C4-2B (cell line): ENCODE data around the gene KISS1R.

ENCODE experiments used
- H3K27ac ChIP-seq: fragments of 450-650 bp; 2 replicates; pipeline ENCODE4 v1.5.1; 2017
- ZFX ChIP-seq: fragments of 450-650 bp; IDR thresholded peaks from 2 replicates; pipeline ENCODE4 v1.6.1; 2017
- TF ChIP-seq, protein P1 (sequence below): fragments of 450-650 bp; conservative IDR thresholded peaks from 2 replicates; pipeline ENCODE4 v1.5.1; 2017; ENCODE audit warnings: mild to moderate bottlenecking

Gene KISS1R

GRCh38 chr19:964761-965694 is 47.9 kb downstream of the KISS1R start:
- no peak overlapping the region for H3K27ac ChIP-seq
- TF ChIP-seq, protein P1, sequence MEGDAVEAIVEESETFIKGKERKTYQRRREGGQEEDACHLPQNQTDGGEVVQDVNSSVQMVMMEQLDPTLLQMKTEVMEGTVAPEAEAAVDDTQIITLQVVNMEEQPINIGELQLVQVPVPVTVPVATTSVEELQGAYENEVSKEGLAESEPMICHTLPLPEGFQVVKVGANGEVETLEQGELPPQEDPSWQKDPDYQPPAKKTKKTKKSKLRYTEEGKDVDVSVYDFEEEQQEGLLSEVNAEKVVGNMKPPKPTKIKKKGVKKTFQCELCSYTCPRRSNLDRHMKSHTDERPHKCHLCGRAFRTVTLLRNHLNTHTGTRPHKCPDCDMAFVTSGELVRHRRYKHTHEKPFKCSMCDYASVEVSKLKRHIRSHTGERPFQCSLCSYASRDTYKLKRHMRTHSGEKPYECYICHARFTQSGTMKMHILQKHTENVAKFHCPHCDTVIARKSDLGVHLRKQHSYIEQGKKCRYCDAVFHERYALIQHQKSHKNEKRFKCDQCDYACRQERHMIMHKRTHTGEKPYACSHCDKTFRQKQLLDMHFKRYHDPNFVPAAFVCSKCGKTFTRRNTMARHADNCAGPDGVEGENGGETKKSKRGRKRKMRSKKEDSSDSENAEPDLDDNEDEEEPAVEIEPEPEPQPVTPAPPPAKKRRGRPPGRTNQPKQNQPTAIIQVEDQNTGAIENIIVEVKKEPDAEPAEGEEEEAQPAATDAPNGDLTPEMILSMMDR, result no peak
- TF ChIP-seq ZFX, result no peak

GRCh38 chr19:966485-967088 is 49.5 kb downstream of the KISS1R start:
- H3K27ac ChIP-seq, result no peak overlapping the region
- TF ChIP-seq, protein P1, result no peak
- TF ChIP-seq ZFX, result no peak
